H1 (cell line): ENCODE measurements around the gene ANKS1B. TPM values are rescaled to one million over a fixed set of nuclear protein-coding genes. Genes with fewer than 3 reads are reported as not detected.
A peak's percentile ranks its signal among the peaks of the same experiment; 100 is the strongest.

Source experiments
- CTCF ChIA-PET: fragments of 300-600 bp; sonication (Branson Sonifier 250); formaldehyde crosslinking; loops from one replicate; lab custom pipeline; 2021; ENCODE audit not compliant: partially characterized antibody; lab: Charles Lee
- POLR2A ChIA-PET: fragments of 300-600 bp; sonication (Branson Sonifier 250); formaldehyde crosslinking; loops from one replicate; lab custom pipeline; 2021; ENCODE audit warnings: inconsistent platforms; ENCODE audit not compliant: partially characterized antibody; lab: Charles Lee
- DNase-seq, 2 experiments: peaks; one replicate each; pipeline versions ENCODE4 v3.0.0 to v3.0.0-alpha.2; 2010 to 2022; ENCODE audit warnings: low spot score in 2 of 2, low read depth in 1 of 2, mixed read lengths in 1 of 2
- FAIRE-seq: peaks from 2 replicates; lab custom pipeline; 2011; peaks lifted over from hg19 to GRCh38; lab: Jason Lieb, UNC
- H2AFZ ChIP-seq: 2 replicates; pipeline ENCODE4 v1.8.1; 2012; ENCODE audit warnings: low read length, inconsistent platforms
- H2AK5ac ChIP-seq: 2 replicates; pipeline ENCODE4 v1.6.1; 2013; ENCODE audit warnings: low read depth, low read length
- H2BK120ac ChIP-seq: replicated peaks from 2 replicates; pipeline ENCODE3; 2013; ENCODE audit warnings: low read depth, low read length, inconsistent platforms
- H2BK12ac ChIP-seq: 2 replicates; pipeline ENCODE4 v1.6.1; 2013; ENCODE audit warnings: low read depth, low read length
- H2BK15ac ChIP-seq: 2 replicates; pipeline ENCODE4 v1.6.1; 2013; ENCODE audit warnings: low read length
- H2BK20ac ChIP-seq: 2 replicates; pipeline ENCODE4 v1.6.1; 2013; ENCODE audit warnings: low read length
- H2BK5ac ChIP-seq: 2 replicates; pipeline ENCODE4 v1.6.1; 2013; ENCODE audit warnings: low read depth, low read length
- H3K14ac ChIP-seq: 2 replicates; pipeline ENCODE4 v1.6.1; 2013; ENCODE audit warnings: inconsistent platforms; ENCODE audit not compliant: insufficient read length
- H3K18ac ChIP-seq: 2 replicates; pipeline ENCODE4 v1.6.1; 2013; ENCODE audit warnings: low read length; ENCODE audit errors: extremely low read depth
- H3K23ac ChIP-seq: 2 replicates; pipeline ENCODE4 v1.6.1; 2013; ENCODE audit warnings: inconsistent platforms; ENCODE audit not compliant: insufficient read length
- H3K23me2 ChIP-seq: 2 replicates; pipeline ENCODE4 v1.6.1; 2013; ENCODE audit warnings: low read depth, low read length
- H3K27ac ChIP-seq: 2 replicates; pipeline ENCODE4 v1.6.1; 2011; ENCODE audit warnings: low read depth, low read length, inconsistent platforms
- H3K27me3 ChIP-seq, 4 experiments: replicated peaks in 1 of 4; 1 replicate in 1 of 4; 2 replicates in 3 of 4; pipeline versions ENCODE4 v1.6.1 to v1.8.1; 2011 to 2013; ENCODE audit warnings: low read length in 3 of 4, mild to moderate bottlenecking in 3 of 4, inconsistent platforms in 2 of 4, mixed read lengths in 2 of 4, moderate library complexity in 1 of 4; ENCODE audit not compliant: control insufficient read depth in 3 of 4, insufficient read depth in 3 of 4; ENCODE audit errors: extremely low read depth in 1 of 4
- H3K36me3 ChIP-seq, 4 experiments: 2 replicates each; pipeline versions ENCODE4 v1.6.1 to v1.8.1; 2011 to 2013; ENCODE audit warnings: mild to moderate bottlenecking in 4 of 4, low read length in 3 of 4, moderate library complexity in 2 of 4, control low read depth in 1 of 4, inconsistent platforms in 1 of 4; ENCODE audit not compliant: insufficient read depth in 4 of 4, control insufficient read depth in 2 of 4
- H3K4ac ChIP-seq: replicated peaks from 2 replicates; pipeline ENCODE3; 2013; ENCODE audit warnings: low read length, low read depth, mixed read lengths, inconsistent platforms; ENCODE audit not compliant: insufficient read length
- H3K4me1 ChIP-seq, 4 experiments: replicated peaks in 1 of 4; 1 replicate in 1 of 4; 2 replicates in 3 of 4; pipeline versions ENCODE4 v1.6.1 to v1.8.1; 2011 to 2013; ENCODE audit warnings: low read length in 3 of 4, inconsistent platforms in 2 of 4, mixed read lengths in 1 of 4; ENCODE audit not compliant: insufficient read depth in 4 of 4, control insufficient read depth in 3 of 4
- H3K4me2 ChIP-seq, 2 experiments: 2 replicates each; pipeline versions ENCODE4 v1.6.1 to v1.8.1; 2011 to 2013; ENCODE audit warnings: low read depth in 2 of 2, low read length in 2 of 2, control low read depth in 1 of 2, inconsistent platforms in 1 of 2, mild to moderate bottlenecking in 1 of 2; ENCODE audit not compliant: insufficient read depth in 1 of 2
- H3K4me3 ChIP-seq, 4 experiments: fragments of 200-600, 300-600 bp in 1 of 4; sonication (generic), shearing (Covaris generic), sonication (Bioruptor Twin) in 1 of 4; 2 replicates each; pipeline versions ENCODE4 v1.5.1 to v1.8.1; 2011 to 2016; ENCODE audit warnings: low read length in 4 of 4, low read depth in 3 of 4, control low read depth in 2 of 4, inconsistent platforms in 2 of 4, mild to moderate bottlenecking in 2 of 4, mixed read lengths in 1 of 4, moderate library complexity in 1 of 4; ENCODE audit not compliant: insufficient read depth in 2 of 4; ENCODE audit errors: extremely low read depth in 1 of 4
- H3K56ac ChIP-seq: replicated peaks from 2 replicates; pipeline ENCODE3; 2013; ENCODE audit warnings: low read depth, mild to moderate bottlenecking, mixed read lengths, low read length, inconsistent platforms; ENCODE audit not compliant: insufficient read length
- H3K79me1 ChIP-seq: 2 replicates; pipeline ENCODE4 v1.6.1; 2013; ENCODE audit warnings: low read depth, low read length, control low read depth
- H3K79me2 ChIP-seq, 2 experiments: 2 replicates each; pipeline versions ENCODE4 v1.6.1 to v1.8.1; 2012 to 2013; ENCODE audit warnings: low read length in 2 of 2, mild to moderate bottlenecking in 2 of 2, inconsistent platforms in 1 of 2; ENCODE audit not compliant: insufficient read depth in 2 of 2, control insufficient read depth in 1 of 2
- H3K9ac ChIP-seq, 4 experiments: replicated peaks in 1 of 4; 1 replicate in 1 of 4; 2 replicates in 3 of 4; pipeline versions ENCODE4 v1.6.1 to v1.8.1; 2011 to 2013; ENCODE audit warnings: low read depth in 3 of 4, low read length in 3 of 4, control low read depth in 2 of 4, mild to moderate bottlenecking in 2 of 4, moderate library complexity in 2 of 4, inconsistent platforms in 1 of 4; ENCODE audit errors: extremely low read depth in 1 of 4
- H3K9me3 ChIP-seq, 2 experiments: 2 replicates each; pipeline versions ENCODE4 v1.6.1 to v1.8.1; 2012 to 2013; ENCODE audit warnings: mild to moderate bottlenecking in 2 of 2, moderate library complexity in 2 of 2, control low read depth in 1 of 2, inconsistent platforms in 1 of 2, low read depth in 1 of 2, low read length in 1 of 2, mixed read lengths in 1 of 2; ENCODE audit not compliant: insufficient read depth in 2 of 2
- H4K20me1 ChIP-seq, 2 experiments: replicated peaks in 1 of 2; 2 replicates each; pipeline versions ENCODE3 to v1.8.1; 2011 to 2013; ENCODE audit warnings: inconsistent platforms in 2 of 2, low read length in 2 of 2, mild to moderate bottlenecking in 1 of 2; ENCODE audit not compliant: insufficient read depth in 2 of 2, control insufficient read depth in 1 of 2
- H4K5ac ChIP-seq: 2 replicates; pipeline ENCODE4 v1.6.1; 2013; ENCODE audit warnings: low read length, low read depth, mixed read lengths, inconsistent platforms; ENCODE audit not compliant: insufficient read length
- H4K8ac ChIP-seq: 2 replicates; pipeline ENCODE4 v1.8.0; 2013; ENCODE audit warnings: mild to moderate bottlenecking, moderate library complexity, low read length, inconsistent platforms; ENCODE audit not compliant: insufficient read depth; ENCODE audit errors: extremely low read depth
- H4K91ac ChIP-seq: replicated peaks from 2 replicates; pipeline ENCODE3; 2013; ENCODE audit warnings: low read length, mixed read lengths, inconsistent platforms; ENCODE audit not compliant: insufficient read length
- CTCF ChIP-seq, 3 experiments: IDR thresholded peaks; 1 replicate in 2 of 3; 2 replicates in 1 of 3; pipeline versions ENCODE4 v1.5.1 to v1.6.1; 2011; ENCODE audit warnings: low read length in 3 of 3, mild to moderate bottlenecking in 3 of 3, inconsistent platforms in 2 of 3, low read depth in 1 of 3, moderate library complexity in 1 of 3; ENCODE audit not compliant: insufficient read depth in 1 of 3; ENCODE audit errors: control extremely low read depth in 1 of 3
- EGR1 ChIP-seq: IDR thresholded peaks from 2 replicates; pipeline ENCODE4 v1.6.1; 2011; ENCODE audit warnings: low read depth, low read length, borderline replicate concordance
- EP300 ChIP-seq, 2 experiments: IDR thresholded peaks; 1 replicate in 1 of 2; 2 replicates in 1 of 2; pipeline ENCODE4 v1.6.1; 2011 to 2012; ENCODE audit warnings: low read depth in 2 of 2, low read length in 2 of 2, mild to moderate bottlenecking in 2 of 2, borderline replicate concordance in 1 of 2, inconsistent platforms in 1 of 2, moderate library complexity in 1 of 2
- JUN ChIP-seq: IDR thresholded peaks from 2 replicates; pipeline ENCODE4 v1.6.1; 2011; ENCODE audit warnings: low read depth, mild to moderate bottlenecking, improper control_type of control experiment, low read length
- JUND ChIP-seq: IDR thresholded peaks from 2 replicates; pipeline ENCODE4 v1.6.1; 2011; ENCODE audit warnings: mild to moderate bottlenecking, improper control_type of control experiment, low read length
- KDM5A ChIP-seq: fragments of 200-600 bp; IDR thresholded peaks from 2 replicates; pipeline ENCODE4 v1.7.1; 2012; ENCODE audit warnings: mild to moderate bottlenecking, low read length, inconsistent platforms, mixed read lengths
- POLR2AphosphoS5 ChIP-seq: IDR thresholded peaks from 2 replicates; pipeline ENCODE4 v1.6.1; 2011; ENCODE audit warnings: low read depth, low read length
- RAD21 ChIP-seq, 2 experiments: IDR thresholded peaks in 1 of 2; conservative IDR thresholded peaks in 1 of 2; 2 replicates each; pipeline ENCODE4 v1.6.1; 2011; ENCODE audit warnings: low read depth in 2 of 2, low read length in 2 of 2, improper control_type of control experiment in 1 of 2, inconsistent platforms in 1 of 2, mild to moderate bottlenecking in 1 of 2, moderate library complexity in 1 of 2
- SIRT6 ChIP-seq: IDR thresholded peaks from one replicate; pipeline ENCODE4 v1.7.1; 2012; ENCODE audit warnings: low read length, inconsistent platforms
- SP2 ChIP-seq: IDR thresholded peaks from 2 replicates; pipeline ENCODE4 v1.6.1; 2012; ENCODE audit warnings: mild to moderate bottlenecking, low read length, inconsistent platforms
- WGBS, 2 experiments: shearing (Covaris generic) in 1 of 2; methylation state at CpG; one replicate each; pipeline versions ENCODE4 v1.1.6 to v1.1.7; 2013 to 2015; ENCODE audit warnings: low lambda C conversion rate in 2 of 2, mixed read lengths in 2 of 2, inconsistent platforms in 1 of 2, low coverage in 1 of 2, missing lambda C conversion rate in 1 of 2; ENCODE audit not compliant: insufficient replicate concordance in 2 of 2, insufficient coverage in 1 of 2, insufficient read length in 1 of 2; ENCODE audit errors: extremely low coverage in 1 of 2, missing lambda C conversion rate in 1 of 2; 5-methylcytosine and 5-hydroxymethylcytosine counted together
- polyA plus RNA-seq, 7 experiments: library from polyadenylated mRNA; depleted of rRNA in 3 of 7; stranded (reverse) in 5 of 7; unstranded in 2 of 7; fragments of >200 nt in 5 of 7; fragments of 200-250 nt in 2 of 7; gene quantifications; 1 replicate in 5 of 7; 2 replicates in 1 of 7; 4 replicates in 1 of 7; pipeline versions ENCODE4 v1.2.1 to v1.2.3, GENCODE V29; 2011 to 2013; ENCODE audit warnings: missing spikeins in 2 of 7, mixed read lengths in 2 of 7
- total RNA-seq: library from RNA; stranded (reverse); fragmentation: NEBNext Ultra II Directional; extraction: Animal tissue kit (Norgen Biotek cat#: 25700); gene quantifications from 2 replicates; pipeline ENCODE4 v1.2.1, GENCODE V29; 2021

The ANKS1B gene
- total and polyA plus RNA-seq, 2 of the 8 experiments (the other 6 are each of a cell fraction or from before 2014, with no cell fraction given): 2.7 to 6.1 TPM

- H3K27ac ChIP-seq: no peak overlapping the region
- peak in 1 of 2 experiments; percentile 63 for DNase-seq
- POLR2A ChIA-PET: no interaction called here
These were observed 1241.3 kb downstream of the ANKS1B start for GRCh38 chr12:98743362-98743953.

More at GRCh38 chr12:98743362-98743953, 1241.3 kb downstream of the ANKS1B start:
- Histone ChIP-seq H4K20me1 (no peaks in the 10 kb centered on the region), H3K23ac (no peak overlapping the region), H2BK120ac (no peak overlapping the region), H3K14ac (no peak overlapping the region), H3K79me2 (no peaks in the 10 kb centered on the region), H3K4me2 (no peak overlapping the region), H2BK20ac (no peak overlapping the region), H2AK5ac (no peak overlapping the region), H3K36me3 (no peaks in the 10 kb centered on the region), H2AFZ (no peak overlapping the region), H3K4me1 (peaks cover 0 to 12% (median 3%) of the 10 kb centered on the region in 4 experiments; a peak in 5 of 7 replicates), H3K23me2 (no peaks in the 10 kb centered on the region), H4K5ac (no peak overlapping the region), H2BK5ac (no peak overlapping the region), H3K4me3 (no peak overlapping the region), H3K4ac (no peak overlapping the region), H2BK12ac (no peak overlapping the region), H2BK15ac (no peak overlapping the region), H3K56ac (no peak overlapping the region), H4K91ac (no peak overlapping the region), H3K18ac (no peak overlapping the region), H4K8ac (no peak overlapping the region), H3K79me1 (no peaks in the 10 kb centered on the region; the same call in none of the 2 replicates), H3K27me3 (peaks cover 0 to 12% (median 7%) of the 10 kb centered on the region in 4 experiments; a peak in 5 of 7 replicates), H3K9me3 (no peaks in the 10 kb centered on the region), H3K9ac (no peak overlapping the region)
- CTCF ChIA-PET: interaction anchor here (0.6 to 6.3 kb wide), 31 partner anchors 9 to 254 kb away, joined by 3 to 57 read pairs (median 4); no protein-coding TSS in a partner anchor
- WGBS, 2 experiments: 12% methylated on average over 4 of the region's 4 CpGs; no CpG with 5 or more reads in 1 of the 2 experiments
- peak; percentile 32 for FAIRE-seq
- no peak for TF ChIP-seq POLR2AphosphoS5
- no peak for TF ChIP-seq KDM5A
- TF ChIP-seq EP300 (IDR thresholded peaks at IDR 0.05; ENCODE audit: borderline replicate concordance in 1 of 2, low read depth in 2 of 2, low read length in 2 of 2): no peak
- TF ChIP-seq SP2: no peak
- no peak for TF ChIP-seq SIRT6
- no peak for TF ChIP-seq JUN
- TF ChIP-seq EGR1: no peak
- peak; percentile 50 to 62 for TF ChIP-seq RAD21 (IDR thresholded peaks at IDR 0.05 in 1 of 2, conservative IDR thresholded peaks at IDR 0.05 in 1 of 2; ENCODE audit: low read depth in 2 of 2, low read length in 2 of 2)
- TF ChIP-seq JUND: no peak
- TF ChIP-seq CTCF (IDR thresholded peaks at IDR 0.05; ENCODE audit: control extremely low read depth in 1 of 3, insufficient read depth in 1 of 3, low read depth in 1 of 3, low read length in 3 of 3): peak; percentile 63 to 85 (median 74)
